T-helper 1 cell (primary cell): Measurements from ENCODE around the gene HEG1.
A peak's percentile ranks its signal among the peaks of the same experiment; 100 is the strongest.

Experiments
- DNase-seq, 5 donors: peaks; one replicate each; pipeline ENCODE4 v3.0.0-alpha.2; 2012 to 2020

Gene HEG1

DNA sequence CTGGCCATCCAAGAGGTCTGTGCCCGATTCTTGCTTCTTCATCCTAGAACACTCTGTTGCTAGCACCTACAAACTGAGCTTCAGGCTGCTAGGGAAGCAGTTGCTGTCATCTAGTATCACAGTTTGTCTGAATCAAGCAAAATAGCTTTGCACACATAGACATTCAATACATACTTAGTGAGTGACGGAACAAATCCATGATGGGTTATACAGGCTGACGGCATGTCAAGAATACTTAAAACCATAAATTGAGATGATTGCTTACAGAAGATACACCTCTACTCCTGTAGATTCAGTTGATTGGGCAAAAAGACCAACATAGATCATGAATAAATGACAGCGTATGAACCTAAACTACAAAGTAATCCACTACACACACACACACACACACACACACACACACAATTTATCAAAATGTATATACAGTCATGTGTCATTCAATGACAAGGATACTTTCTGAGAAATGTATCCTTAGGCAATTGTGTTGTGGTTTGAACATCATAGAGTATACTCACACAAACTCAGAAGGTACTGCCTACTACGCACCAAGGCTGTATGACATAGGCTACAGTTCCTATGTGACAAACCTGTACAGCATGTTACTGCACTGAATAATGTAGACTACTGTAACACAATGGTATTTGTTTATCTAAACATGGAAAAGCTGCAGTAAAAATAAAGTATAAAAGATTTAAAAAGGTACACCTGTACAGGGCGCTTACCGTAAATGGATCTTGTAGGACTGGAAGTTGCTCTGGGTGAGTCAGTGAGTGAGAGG, 14.4 kb upstream of the HEG1 start:
- DNase-seq, result no peak

DNA sequence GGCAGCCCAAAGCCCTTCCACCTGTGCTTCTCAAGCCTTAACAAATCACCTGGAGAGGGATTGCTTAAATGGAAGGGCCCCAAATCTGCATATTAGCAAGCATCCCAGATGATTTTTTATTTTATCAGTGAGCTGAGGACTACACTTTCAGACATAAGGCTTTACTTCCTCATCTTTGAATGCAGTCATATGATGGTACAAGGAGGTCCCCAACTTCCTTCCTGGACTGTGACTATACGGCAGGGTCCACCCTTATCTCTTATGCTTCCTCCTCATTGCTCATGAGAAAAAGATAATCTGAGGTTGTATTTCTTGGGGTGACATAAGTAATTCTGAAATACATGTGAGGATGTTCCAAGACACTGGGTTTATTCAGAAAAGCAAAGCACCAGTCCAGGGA, 13.7 kb upstream of the HEG1 start:
- no peak for DNase-seq

DNA sequence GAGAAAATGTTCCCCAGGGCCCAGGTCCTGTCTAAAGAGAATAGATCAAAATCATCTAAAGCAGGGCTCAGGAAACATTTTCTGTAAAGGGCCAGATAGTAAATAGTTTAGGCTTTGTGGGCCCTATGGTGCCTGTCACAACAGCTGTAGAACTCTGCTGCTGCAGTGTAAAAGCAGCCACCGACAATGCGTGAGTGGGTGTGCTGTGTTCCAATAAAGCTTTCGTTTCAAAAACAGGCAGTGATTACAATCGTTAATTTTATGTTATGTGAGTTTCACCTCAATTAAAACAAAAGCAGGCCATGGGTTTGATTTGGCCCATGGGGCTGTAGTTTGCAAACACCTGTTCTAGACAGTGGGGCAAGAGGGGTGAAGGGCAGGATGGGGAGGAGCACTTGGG, 12.5 kb upstream of the HEG1 start:
- DNase-seq, result no peak

DNA sequence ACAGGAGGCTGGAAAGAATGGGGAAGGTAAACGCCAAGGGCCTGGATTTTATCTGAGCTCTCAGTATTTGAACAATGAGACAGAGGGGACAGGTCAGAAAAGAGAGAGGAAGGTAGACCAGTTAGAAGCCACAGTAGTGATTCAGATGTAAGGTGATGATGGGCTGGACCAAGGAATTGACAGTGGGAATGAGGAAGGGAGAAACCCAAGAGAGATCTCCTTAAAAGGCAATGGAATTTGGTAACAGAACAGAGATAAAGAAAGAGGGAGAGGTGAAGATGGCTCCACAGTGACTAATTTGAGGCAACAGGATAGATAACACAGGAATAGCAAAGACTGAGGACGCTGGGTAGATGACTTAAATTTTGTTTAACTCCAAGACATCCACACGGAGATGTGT, 11.4 kb upstream of the HEG1 start:
- no peak for DNase-seq

DNA sequence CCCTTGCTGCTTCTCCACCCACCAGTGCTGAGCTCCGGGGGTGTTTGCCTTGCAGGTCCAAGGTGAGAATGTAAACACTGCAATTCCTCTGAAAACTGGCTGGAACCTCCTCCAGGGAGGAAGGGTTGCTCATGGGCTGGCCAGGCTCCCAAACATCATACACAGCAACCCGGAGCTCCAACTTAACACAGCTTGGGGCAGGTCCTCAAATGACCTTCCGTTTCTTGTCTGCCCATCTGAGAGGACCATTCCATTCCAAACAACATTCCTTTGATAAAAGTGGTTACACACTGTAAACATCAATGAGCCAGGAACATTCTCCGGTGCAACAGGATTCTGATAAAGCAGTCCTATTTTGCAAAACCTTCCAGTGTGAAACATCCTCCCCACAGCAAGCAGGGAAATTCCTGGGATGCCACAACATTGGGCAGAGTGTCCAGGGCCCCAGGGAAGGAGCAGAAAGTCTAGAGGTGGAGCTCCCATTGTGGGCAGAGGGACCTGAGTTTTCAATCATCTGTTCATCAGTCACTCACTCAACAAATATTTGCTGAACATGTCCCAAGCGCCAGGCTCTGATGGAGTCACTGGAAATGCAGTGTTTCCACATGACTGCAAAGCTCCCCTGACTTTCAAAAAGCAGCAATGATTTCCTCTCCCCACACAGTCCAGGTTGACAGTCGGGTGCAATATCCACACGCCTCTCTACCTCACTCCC, 7.3 kb upstream of the HEG1 start:
- no peak for DNase-seq

GRCh38 chr3:125061646-125062045, 5.8 kb upstream of the HEG1 start:
- DNase-seq, result no peak

- DNase-seq, result no peak
Observed at GRCh38 chr3:125061170-125061569, 5.4 kb upstream of the HEG1 start.

DNA sequence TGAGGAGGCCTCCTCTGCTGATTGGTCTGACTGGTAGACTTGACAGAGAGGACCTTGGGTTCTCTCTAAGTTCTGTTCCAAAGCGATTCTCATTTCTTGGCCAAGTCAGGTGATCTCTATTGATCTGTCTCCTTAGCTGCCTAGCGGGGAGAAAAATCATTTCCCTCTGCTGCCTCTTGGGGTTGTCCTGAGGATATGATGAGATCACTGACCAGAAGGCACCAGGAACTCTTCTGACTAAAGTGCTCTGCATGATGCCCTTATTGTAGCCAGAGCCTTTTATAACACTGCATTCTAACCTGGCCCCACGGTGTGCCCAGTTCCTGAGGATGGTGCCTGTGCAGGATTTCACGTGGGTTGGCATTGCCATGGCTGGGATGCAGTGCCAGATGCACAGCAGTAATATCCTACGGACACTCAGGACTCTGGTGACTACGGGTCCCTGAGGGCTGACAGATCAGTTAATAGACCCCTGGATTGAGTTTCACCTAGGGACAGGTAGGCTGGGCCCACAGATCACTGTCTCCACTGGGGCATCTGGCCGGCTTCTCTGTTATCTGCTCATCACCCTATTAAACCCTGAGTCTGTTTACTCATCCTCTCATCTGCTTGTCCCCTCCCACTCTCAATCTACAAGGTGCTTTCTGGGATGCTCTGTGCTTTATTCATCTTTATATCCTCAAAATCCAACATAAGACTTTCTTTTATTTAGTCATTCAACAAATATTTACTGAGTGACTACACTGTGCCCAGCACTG, 3.9 kb upstream of the HEG1 start:
- DNase-seq, result no peak

DNA sequence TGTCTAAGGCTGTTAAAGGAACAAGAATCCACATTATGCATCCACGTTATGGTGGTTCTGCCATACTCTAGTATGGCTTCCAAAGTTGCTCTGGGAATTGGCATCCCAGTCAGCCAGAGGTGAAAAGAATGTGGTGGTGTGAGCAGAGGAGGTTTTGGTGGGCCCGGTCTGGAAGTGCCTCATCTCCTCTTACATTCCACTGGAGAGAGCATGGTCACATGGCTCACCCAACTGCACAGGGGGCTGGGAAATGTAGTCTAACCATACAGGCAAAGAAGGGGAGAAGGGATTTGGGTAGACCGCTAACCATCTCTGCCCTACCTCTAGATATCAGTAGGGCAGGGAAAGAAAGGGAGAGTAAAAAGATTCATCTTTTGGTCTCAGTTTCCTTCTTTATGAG, 3.2 kb upstream of the HEG1 start:
- DNase-seq, result no peak

DNA sequence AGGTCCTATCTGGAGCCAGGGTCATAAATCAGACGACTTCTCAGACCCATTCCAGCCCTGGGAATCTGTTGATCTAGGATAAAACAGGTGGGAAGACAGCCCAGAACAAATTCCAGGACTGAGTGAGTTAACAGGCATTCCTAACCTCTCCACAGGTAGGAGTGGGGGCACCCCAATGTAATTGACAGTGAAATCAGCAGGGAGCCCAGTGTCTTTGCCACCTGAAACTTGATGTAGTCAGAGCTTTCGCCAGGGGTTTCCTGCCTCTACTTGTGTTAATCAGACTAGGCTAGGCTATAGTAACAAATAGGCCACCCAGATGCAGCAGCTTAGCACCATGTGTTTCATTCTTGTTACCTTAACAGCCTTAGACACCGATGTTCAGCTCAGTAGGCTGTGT, 2.7 kb upstream of the HEG1 start:
- DNase-seq, result no peak

GRCh38 chr3:125057186-125057850, 1.5 kb upstream of the HEG1 start:
- DNase-seq, result no peak

DNA sequence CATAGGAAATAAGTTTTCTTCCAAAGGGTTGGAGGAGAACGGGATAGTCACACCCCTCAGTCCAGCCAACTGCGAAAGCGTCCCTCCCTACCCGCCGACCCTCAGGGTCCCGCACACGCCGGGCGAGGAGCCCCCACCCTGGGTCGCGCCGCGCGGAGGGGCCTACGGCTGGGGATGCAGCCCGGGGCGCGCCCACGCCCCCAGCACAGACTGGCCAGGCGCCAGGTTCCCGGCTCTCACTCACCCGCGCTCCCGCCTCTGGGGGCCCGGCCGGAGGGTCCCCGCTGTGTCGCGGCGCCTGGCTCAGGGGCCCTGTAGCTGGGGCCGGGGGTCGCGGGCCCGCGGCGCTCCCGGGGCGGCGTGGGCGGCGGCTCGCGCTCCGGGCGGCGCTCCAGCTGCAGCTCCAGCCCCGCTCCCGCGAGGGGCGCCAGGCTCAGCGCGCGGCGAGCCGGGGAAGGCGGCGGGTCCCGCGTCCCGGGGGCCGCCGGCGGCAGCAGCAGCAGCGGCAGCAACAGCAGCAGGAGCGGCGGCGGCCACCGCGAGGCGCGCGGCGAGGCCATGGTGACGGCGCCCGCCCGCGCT, 375 bp downstream of the HEG1 start:
- DNase-seq, result peak in 1 of 5 donors; percentile 26

DNA sequence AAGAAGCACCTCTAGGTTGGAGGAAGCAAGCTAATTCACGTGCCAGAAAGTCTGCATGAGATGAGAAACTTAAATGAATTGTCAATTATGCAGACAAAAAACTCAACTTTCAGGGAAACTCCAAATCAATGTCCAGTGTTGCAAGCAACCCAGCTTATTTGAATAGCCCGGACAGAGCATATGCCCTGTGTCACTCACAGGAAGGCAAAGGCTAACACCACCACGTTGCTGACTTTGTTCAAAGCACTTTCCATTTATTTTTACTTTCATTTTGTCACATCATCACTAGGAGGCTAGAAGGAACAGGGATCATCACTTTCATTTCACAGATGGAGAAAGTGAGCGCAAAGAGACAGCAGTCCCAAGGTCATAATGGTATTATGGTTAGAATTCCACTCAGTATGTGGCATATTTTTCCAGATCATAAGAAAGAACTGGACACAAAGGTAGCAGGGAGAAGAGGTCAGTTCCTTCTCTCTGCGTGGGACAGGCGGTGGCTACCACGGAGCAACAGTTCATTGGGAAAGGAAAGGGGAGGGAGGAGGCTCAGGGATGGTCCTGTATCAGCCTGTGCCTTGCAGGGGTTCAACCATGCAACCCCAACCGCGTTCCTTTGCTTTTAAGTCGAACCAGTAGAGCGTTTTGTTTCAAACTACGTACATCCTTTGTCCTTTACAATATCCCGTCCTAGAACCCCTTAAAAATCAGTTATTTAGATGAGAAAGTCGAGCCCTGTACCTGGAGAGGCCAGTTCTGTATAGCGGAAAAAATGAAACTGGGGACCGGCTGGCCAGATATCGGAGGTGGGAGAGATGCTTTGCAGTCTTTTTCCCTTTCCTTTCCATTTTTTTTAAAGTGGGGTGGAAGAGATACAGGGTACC, 1.1 kb downstream of the HEG1 start:
- peak in 2 of 5 donors; percentile 8 to 48 for DNase-seq

GRCh38 chr3:125054062-125054448, 1.7 kb downstream of the HEG1 start:
- no peak for DNase-seq

GRCh38 chr3:125053304-125053699, 2.5 kb downstream of the HEG1 start:
- DNase-seq, result no peak

DNA sequence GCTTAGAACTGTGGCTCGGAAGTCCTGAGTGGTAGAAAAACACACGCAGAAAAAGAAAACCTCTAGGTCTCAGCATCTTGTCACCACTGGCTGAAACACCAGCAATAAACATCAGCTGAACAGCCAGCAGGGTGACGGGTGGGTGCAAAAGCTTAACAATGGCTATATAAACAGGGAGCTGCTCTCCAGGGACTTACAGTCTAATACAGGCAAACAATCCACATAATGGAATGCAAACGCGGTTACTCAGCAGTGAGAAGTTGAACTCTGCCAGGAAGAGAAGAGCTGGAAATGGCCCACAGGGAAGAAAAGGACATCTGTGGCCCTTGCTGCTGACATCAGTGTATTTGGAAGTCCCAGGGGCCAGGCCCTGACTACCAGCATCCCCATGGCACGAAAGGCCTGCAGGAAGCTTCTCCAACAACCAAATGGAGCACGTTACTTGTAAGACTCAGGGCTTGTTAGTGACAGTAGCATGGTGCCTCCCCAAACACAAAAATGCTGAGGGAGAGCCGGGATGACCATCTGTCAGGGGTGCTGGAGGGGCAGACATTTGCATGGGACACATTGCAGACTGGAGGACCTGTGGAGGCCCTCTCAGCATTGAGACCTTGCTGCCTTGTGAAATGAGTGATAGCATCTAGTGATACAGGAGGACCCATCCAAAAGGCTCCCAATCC, 3.0 kb downstream of the HEG1 start:
- DNase-seq, result no peak

DNA sequence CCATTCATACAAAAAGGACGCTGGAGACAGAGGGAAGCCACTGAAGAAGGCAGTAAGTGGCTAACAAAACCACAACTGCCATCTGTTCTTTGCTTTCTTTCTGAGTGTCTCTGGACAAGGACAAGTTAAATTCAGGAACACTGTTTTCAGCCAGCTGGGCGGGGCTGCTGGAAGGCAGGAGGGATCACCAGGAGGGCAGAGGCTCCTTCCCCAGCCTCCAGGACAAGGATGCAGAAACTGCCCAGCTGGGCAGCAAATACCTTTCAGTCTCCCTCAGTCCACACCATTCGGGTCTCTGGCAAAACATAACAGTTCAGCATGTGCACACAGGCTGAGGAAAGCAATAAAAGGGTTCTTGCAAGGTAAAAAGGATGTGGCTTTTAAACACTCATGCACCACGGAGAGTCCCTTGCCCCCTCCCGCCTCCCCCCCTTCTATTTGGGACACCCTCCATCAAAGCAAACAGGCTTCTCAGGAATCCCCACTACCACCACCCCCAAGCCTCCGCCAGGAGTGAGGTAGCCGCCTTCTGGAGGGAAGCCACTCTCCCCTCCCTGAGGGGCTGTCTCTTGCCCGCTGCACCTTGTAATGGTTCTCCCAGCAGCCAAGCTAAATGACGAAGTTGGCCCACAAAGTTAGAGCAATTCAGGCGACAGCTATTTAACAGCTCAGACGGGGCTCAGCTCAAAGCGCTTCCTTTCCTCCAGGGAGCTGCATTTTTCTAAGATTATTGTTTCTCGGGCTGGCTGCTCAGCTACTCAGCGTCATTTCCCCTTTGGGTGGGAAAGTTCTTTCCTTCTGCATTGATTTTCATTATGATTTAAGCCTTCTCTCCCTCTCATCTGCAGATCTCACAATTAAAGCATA, 3.8 kb downstream of the HEG1 start:
- peak; percentile 52 to 69 (median 66) for DNase-seq

DNA sequence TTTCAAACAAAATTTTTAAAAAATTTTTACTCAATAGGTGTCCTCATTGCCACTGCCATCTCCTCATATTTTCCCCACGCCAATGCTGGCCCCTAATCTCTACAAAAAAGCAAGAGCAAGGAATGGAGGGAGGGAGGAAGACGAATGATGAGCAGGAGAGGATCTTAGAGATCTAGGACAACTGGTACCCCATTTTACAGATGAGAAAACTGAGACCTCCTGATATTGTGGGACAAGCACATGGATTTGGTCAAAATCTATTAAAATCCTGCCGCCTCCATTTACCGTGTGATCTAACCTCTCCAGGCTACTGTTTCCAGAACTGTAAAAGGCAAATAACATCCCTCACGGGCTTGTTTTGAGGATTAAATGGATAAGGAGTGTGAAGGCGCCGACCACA, 4.6 kb downstream of the HEG1 start:
- DNase-seq, result no peak

GRCh38 chr3:125050488-125051090, 5.2 kb downstream of the HEG1 start:
- no peak for DNase-seq

DNA sequence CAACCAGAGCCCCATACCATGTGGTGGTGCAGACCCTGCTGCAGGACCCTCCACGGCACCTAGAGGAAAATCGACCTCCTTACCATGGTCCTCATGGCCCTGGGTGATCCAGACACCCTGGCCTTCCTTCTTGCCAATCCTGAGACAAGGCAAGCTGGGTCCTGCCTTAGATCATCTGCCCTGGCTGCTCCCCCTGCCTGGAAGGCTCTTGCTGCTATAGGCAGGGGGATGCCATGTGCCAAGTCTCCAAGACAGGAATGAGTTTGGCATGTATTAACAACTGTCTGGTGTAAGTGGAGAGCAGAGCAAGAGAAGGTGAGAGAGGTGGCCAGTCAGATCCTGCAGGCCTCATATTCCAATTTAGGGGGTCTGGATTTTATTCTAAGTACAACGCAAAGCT, 7.5 kb downstream of the HEG1 start:
- no peak for DNase-seq
